Activated T-cell treated with anti-CD3 and anti-CD28 coated beads for 24 hours (primary cell): ENCODE data around the gene MBNL1.
A peak's percentile ranks its signal among the peaks of the same experiment; 100 is the strongest.

Experiments
- DNase-seq: peaks from one replicate; pipeline ENCODE4 v3.0.0-alpha.2; 2020; ENCODE audit warnings: low read depth

The MBNL1 gene

GRCh38 chr3:152448091-152448490, 179.4 kb downstream of the MBNL1 start:
- no peak for DNase-seq

DNA sequence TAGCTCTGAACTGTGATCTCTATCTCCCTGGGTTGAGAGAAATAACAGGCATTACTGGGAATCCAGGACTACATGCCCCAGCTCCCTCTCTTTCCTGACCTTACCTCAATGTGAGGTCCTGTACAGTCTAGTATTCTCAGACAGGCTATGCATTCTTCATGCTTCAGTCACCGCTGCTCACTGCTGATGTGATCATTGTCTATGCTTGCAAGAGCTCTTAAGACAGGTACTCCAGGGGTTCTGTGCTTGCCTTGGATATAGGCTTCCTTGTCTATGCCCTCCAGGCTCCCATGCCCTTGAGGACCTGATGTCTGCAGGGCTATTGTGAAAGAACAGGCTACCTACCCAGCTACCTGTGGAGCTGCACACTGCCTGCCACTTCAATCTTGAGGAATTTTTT, 183.6 kb downstream of the MBNL1 start:
- no peak for DNase-seq

DNA sequence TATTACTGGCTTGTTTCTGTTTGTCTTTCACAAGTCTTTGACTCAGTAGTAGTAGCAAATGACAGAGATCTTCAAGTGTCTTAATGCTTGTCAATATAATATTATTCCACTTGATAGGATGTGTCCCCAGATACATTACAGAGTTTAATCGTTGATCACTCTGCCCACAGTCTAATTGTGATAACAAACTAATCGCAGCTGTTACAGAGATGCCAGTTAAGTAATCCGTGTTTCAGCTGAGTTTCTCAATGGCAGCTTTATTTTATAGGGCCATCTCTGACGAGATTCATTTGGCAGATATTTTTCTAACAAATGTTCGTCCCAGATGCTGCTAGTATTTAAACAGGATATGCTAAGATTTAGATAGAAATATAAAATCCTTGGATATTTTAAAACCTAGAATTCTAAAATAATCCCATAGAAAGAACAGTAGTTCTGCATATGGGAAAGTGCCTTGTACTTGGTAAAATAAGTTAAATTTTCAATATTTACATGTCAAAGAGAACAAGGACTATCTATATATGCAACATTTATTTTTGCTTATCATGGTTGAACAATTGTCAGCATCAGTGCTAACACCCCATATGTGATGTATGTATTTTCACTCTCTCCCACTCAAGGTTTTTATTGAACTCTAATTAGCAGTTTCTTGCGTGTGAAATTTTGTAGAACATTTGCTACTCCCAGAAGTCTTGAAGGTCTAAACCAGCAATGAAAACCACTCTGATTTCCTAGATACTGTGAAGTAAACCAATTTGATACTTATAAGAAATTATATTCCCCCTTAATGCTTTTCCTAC, 185.5 kb downstream of the MBNL1 start:
- DNase-seq: no peak

- DNase-seq: no peak
Measured at GRCh38 chr3:152455989-152456388, 187.3 kb downstream of the MBNL1 start.

GRCh38 chr3:152457500-152458375, 189.0 kb downstream of the MBNL1 start:
- no peak for DNase-seq

GRCh38 chr3:152458376-152459117, 189.8 kb downstream of the MBNL1 start:
- DNase-seq: no peak

- no peak for DNase-seq
Measured at GRCh38 chr3:152459118-152459515, 190.4 kb downstream of the MBNL1 start.

GRCh38 chr3:152459572-152459971, 190.8 kb downstream of the MBNL1 start:
- no peak for DNase-seq

DNA sequence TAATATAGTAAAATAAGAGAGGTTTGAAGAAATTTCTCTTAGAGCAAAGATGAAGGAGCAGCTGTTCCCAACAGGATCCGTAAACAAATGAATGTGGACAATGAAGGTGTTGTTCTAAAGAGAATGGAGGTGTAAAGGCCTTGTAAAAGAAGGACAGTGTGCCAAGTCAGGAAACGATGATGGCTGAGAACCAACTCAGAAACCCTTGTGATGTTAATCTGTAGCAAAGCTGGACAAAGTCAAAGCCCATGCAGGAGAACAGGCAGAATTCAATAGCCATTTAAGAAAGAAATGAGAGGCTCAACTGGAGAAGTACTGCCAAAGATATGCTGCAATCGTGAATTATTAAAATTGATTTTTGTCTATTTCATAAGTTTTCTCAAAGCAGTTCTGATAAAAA, 192.2 kb downstream of the MBNL1 start:
- no peak for DNase-seq

DNA sequence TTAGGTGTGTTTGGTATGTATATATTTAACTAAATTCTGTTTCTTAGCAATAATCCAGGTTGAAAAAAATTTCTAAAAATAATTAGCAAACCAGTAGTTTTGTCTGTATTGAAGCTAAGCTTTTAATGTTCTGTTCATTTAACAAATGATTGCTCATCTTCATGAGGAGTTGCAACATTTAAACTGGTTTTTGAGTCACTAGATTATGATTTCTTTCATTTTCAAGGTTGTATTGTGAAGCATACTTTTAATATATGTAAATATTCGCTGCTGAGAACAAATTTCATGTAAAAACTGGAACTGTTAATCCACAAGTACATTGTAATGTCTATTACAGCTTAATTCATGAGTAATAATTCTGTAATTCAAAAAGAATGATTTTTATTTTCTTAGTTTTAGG, 192.7 kb downstream of the MBNL1 start:
- DNase-seq: no peak

DNA sequence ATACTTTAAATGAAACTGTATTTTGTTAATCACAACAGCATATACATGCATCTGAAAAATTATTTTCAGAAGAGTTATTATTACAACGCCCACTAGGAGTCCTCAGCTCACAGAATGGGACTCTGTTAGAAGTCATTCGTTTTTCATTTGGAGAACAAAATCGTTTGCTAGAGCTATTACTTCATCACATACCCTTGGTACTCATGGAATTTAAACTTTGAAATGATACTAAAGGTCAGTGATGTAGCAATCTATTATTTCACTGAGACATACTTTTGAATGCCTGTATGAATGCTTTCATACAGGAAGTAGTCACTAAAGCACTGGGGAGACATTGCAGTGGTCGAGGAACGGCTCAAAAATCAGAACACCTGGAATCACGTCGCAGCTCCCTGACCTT, 198.1 kb downstream of the MBNL1 start:
- DNase-seq: no peak

- DNase-seq: no peak
Measured at GRCh38 chr3:152469248-152470025, 200.7 kb downstream of the MBNL1 start.

DNA sequence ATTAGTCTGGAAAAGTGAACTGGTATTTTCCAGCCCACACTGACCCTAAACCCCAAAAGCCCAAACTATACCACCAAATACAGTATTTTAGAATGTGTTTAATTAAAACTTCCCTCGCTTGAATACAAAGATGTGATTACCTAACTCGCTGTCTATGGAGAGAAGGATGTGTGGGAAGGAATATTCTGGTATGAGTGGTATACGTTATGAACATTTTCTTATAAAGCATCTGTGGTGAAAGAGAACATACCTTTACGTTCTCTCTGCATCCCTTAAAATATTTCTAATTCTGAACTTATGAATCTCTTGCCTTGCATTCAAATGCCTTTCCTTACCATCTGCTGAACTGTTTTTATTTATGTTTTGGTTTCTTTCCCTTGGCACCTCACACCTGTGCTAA, 201.4 kb downstream of the MBNL1 start:
- no peak for DNase-seq

DNA sequence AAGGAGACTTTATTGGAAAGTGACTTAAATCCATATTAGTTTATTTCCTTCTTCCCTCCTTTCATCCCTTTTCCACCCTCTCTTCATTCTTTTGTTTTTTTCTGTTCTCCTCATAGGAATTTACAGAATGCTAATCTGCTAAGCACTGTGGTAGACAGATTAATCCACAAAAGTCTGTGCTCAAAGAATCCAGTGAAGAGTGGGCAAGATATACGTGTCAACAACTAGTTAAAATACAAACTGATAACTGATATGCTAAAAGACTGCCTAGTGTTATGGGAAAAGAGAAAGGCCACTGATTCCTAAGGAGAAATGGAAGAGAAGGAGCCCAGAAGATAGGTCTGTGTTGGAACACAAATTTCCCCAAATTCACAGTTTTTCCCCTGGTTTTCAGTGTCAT, 202.2 kb downstream of the MBNL1 start:
- no peak for DNase-seq

DNA sequence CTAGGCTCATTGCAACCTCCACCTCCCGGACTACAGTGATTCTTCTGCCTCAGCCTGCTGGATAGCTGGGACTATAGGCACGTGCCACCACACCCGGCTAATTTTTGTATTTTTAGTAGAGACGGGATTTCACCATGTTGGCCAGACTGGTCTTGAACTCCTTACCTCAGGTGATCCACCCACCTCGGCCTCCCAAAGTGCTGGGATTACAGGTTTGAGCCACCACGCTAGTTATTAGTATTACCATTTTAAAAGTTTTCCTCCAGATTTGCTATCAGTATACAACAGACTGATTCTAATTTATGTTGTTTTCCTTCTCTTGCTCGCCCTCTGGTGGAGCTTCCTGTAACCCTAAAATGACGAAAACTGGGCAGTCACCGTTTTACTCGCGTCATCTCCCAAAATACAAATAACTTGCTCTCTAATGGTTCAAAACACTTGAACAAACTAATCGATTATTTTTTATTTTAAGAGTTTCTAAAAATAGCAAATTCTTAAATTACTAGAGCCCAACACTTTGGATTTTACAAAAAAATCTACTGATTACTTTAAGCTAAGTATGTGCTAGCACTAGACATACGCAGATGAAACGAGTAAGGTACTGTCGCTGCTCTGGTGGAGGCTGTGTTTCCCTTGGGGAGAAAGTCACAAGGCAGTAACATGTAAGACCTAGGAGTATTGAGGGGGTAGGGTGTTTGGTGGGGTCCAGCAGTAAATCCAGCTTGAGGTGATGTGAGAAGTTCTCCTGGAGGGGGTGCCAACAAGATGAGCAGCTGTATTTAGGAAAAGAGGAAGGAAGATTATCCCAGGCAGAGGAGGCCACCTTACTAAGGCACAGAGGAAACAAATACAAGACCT, 203.3 kb downstream of the MBNL1 start:
- peak; percentile 48 for DNase-seq

DNA sequence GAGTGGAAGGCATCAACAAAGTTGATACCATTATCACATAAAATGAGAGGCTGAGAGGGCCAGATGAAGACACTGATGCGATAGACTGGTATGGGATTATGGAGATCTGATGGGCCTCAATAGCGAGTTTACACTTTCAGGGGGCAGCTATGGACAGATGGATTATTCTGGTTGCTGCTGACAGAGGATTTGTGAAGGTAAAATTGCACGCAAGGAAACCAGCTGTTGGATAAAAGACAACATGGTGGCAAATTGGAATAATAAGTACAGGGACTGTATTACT, 203.9 kb downstream of the MBNL1 start:
- no peak for DNase-seq

DNA sequence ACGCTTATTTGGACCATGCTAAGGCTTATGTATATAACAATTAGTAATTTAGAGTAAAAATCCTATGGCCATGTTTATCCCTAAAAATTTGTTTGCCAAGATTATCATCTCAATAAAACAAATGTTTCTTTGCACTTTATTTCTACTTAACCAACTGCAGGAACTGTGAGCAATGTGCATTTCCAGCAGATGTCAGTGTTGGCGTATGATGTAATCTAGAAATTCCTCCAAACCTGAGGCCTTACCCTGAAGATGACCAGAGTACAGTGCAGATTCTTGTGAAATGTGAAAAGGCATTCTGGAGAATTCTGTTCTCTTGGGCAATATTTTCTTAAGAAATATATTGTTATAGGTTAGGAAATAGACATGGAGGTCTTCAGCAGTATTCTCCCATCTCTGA, 205.9 kb downstream of the MBNL1 start:
- DNase-seq: no peak

- no peak for DNase-seq
Measured at GRCh38 chr3:152477422-152477821, 208.7 kb downstream of the MBNL1 start.

- no peak for DNase-seq
Measured at GRCh38 chr3:152480282-152480953, 211.7 kb downstream of the MBNL1 start.

- no peak for DNase-seq
Measured at GRCh38 chr3:152486364-152486763, 217.6 kb downstream of the MBNL1 start.

DNA sequence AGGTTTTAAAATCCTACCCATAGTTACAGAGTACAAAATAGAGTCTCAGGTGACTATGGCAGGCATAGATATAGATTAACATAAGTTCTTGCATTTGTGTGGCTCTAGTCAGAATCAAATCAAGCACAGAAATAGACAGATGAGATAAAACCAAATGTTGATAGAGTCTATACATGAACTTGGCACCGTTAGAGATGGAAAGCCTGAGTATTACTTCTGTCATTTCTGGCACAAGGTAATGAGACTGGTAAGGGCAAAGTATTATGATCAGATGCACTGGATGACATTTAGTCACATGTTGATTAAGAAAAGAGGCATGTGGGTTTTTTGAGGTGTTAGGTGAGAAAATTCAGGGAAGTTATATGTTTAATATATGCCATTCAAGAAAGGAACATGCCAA, 219.7 kb downstream of the MBNL1 start:
- no peak for DNase-seq
